Measurements from ENCODE around the gene ANG. TPM values are rescaled to one million over a fixed set of nuclear protein-coding genes. Genes with fewer than 3 reads are reported as not detected.

ANG gene
- total RNA-seq, 4 donors from 2014 or later = 19.8 to 45.5 (median 32.1) TPM

- intact Hi-C loops (cut with DNase I; ENCODE audit: low total_unique reads) = no loop called here
- 4 to 5% methylated on average over 36 to 39 of the region's 39 CpGs for WGBS, 2 donors
- TF ChIP-seq POLR2A (IDR thresholded peaks at IDR 0.05) = no peak
- TF ChIP-seq, protein P1, sequence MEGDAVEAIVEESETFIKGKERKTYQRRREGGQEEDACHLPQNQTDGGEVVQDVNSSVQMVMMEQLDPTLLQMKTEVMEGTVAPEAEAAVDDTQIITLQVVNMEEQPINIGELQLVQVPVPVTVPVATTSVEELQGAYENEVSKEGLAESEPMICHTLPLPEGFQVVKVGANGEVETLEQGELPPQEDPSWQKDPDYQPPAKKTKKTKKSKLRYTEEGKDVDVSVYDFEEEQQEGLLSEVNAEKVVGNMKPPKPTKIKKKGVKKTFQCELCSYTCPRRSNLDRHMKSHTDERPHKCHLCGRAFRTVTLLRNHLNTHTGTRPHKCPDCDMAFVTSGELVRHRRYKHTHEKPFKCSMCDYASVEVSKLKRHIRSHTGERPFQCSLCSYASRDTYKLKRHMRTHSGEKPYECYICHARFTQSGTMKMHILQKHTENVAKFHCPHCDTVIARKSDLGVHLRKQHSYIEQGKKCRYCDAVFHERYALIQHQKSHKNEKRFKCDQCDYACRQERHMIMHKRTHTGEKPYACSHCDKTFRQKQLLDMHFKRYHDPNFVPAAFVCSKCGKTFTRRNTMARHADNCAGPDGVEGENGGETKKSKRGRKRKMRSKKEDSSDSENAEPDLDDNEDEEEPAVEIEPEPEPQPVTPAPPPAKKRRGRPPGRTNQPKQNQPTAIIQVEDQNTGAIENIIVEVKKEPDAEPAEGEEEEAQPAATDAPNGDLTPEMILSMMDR (IDR thresholded peaks at IDR 0.05) = no peak
- no peak overlapping the region for H3K4me3 ChIP-seq (ENCODE audit: low read depth, poor library complexity, severe bottlenecking)
- no peak for DNase-seq (ENCODE audit: low spot score in 2 of 2)
Observed at GRCh38 chr14:20652996-20653975, 35.3 kb upstream of the ANG start.

- intact Hi-C loops (cut with DNase I; ENCODE audit: low total_unique reads) = no loop called here
- no peak for DNase-seq (ENCODE audit: low spot score in 2 of 2)
Observed at GRCh38 chr14:20655851-20656250, 32.7 kb upstream of the ANG start.

DNA sequence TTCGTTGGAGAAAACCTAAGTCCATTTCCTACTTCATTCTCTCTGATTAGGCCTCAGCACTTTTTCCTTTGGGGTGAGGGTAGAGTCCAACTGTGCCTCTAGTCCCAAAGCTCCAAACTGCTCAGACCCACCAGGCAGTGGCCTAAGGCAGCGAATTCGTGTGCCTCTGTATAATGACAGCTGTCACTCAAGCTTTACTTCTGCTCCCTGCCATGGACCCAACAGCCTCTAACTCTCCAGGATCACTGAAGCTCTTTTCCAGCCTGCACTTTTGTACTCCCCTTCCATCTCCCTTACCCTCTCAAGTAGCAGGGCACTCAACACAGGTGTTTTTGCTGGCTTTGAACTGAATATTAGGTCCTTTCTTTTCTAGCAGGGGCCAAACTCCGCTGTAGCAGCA, 32.3 kb upstream of the ANG start:
- DNase-seq (ENCODE audit: low spot score in 2 of 2) = no peak
- H3K4me3 ChIP-seq (ENCODE audit: low read depth, poor library complexity, severe bottlenecking) = no peak overlapping the region
- intact Hi-C loops (cut with DNase I; ENCODE audit: low total_unique reads) = no loop called here
- TF ChIP-seq, protein P1 (IDR thresholded peaks at IDR 0.05) = no peak
- TF ChIP-seq POLR2A (IDR thresholded peaks at IDR 0.05) = no peak
- WGBS, 2 donors = 77 to 79% methylated on average over 4 of the region's 4 CpGs

More at GRCh38 chr14:20655851-20656250, 32.7 kb upstream of the ANG start:
- TF ChIP-seq POLR2A (IDR thresholded peaks at IDR 0.05) = no peak
- TF ChIP-seq, protein P1 (IDR thresholded peaks at IDR 0.05) = no peak
- H3K4me3 ChIP-seq (ENCODE audit: low read depth, poor library complexity, severe bottlenecking) = no peak overlapping the region
- WGBS, 2 donors = 84 to 89% methylated on average over 4 of the region's 4 CpGs

- H3K4me3 ChIP-seq (ENCODE audit: low read depth, poor library complexity, severe bottlenecking) = no peak overlapping the region
- TF ChIP-seq, protein P1 (IDR thresholded peaks at IDR 0.05) = no peak
- TF ChIP-seq POLR2A (IDR thresholded peaks at IDR 0.05) = no peak
- no peak for DNase-seq (ENCODE audit: low spot score in 2 of 2)
- 29 to 32% methylated on average over 26 to 28 of the region's 28 CpGs for WGBS, 2 donors
- intact Hi-C loops (cut with DNase I; ENCODE audit: low total_unique reads) = no loop called here
Observed at GRCh38 chr14:20657216-20658211, 31.1 kb upstream of the ANG start.

GRCh38 chr14:20658246-20658645, 30.3 kb upstream of the ANG start:
- no peak overlapping the region for H3K4me3 ChIP-seq (ENCODE audit: low read depth, poor library complexity, severe bottlenecking)
- DNase-seq (ENCODE audit: low spot score in 2 of 2) = no peak
- TF ChIP-seq POLR2A (IDR thresholded peaks at IDR 0.05) = no peak
- TF ChIP-seq, protein P1 (IDR thresholded peaks at IDR 0.05) = no peak
- WGBS, 2 donors = 54 to 65% methylated on average over 3 of the region's 3 CpGs
- intact Hi-C loops (cut with DNase I; ENCODE audit: low total_unique reads) = no loop called here
